Measurements from ENCODE around the gene RAD51B.

The RAD51B gene

GRCh38 chr14:68726093-68726695 lies 906.6 kb downstream of the RAD51B start:
- TF ChIP-seq CTCF (conservative IDR thresholded peaks at IDR 0.05; ENCODE audit: control insufficient read depth, insufficient read depth, low read depth, low read length): no peak
- no peak overlapping the region for H3K4me3 ChIP-seq (ENCODE audit: control insufficient read depth, low read depth, low read length)
- no peak for DNase-seq (ENCODE audit: low read depth)

- TF ChIP-seq CTCF (conservative IDR thresholded peaks at IDR 0.05; ENCODE audit: control insufficient read depth, insufficient read depth, low read depth, low read length): no peak
- DNase-seq (ENCODE audit: low read depth): no peak
- H3K4me3 ChIP-seq (ENCODE audit: control insufficient read depth, low read depth, low read length): no peak overlapping the region
Measured at GRCh38 chr14:68727315-68728047, 907.9 kb downstream of the RAD51B start.

DNA sequence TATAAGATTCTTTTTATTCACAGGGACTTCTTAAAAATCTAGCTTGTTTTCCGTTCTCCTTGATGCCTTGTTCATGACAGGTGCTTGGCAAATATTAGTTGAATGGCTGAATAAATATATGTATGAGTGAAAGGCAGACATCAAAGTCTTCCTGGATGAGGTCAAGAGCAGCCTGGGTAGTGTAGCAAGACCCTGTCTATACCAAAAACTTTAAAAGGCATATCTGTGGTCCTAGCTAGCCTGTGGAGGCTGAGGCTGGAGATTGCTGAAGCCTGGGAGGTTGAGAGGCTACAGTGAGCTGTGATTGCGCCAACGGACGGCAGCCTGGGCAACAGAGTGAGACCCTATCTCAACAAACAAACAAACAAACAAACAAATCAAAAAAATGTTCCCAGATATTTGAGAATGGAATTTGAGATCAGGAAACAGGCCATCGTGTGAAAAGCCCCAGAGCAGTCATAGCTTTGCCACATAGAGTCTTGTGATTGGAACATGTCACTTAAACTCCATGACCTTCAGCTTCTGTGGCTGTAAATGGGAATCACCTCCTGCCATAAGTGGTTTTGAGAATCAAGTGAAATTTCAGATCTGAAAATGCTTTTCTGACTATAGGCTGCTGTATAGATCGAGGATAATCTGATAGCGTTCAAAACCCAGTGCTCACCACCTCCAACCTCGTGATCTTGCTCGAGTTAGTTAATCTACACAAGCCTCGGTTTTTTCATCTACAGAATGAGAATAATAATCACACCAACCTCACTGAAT lies 908.9 kb downstream of the RAD51B start:
- no peak for TF ChIP-seq CTCF (conservative IDR thresholded peaks at IDR 0.05; ENCODE audit: control insufficient read depth, insufficient read depth, low read depth, low read length)
- no peak for DNase-seq (ENCODE audit: low read depth)
- no peak overlapping the region for H3K4me3 ChIP-seq (ENCODE audit: control insufficient read depth, low read depth, low read length)

- DNase-seq (ENCODE audit: low read depth): no peak
- H3K4me3 ChIP-seq (ENCODE audit: control insufficient read depth, low read depth, low read length): no peak overlapping the region
- no peak for TF ChIP-seq CTCF (conservative IDR thresholded peaks at IDR 0.05; ENCODE audit: control insufficient read depth, insufficient read depth, low read depth, low read length)
Measured at GRCh38 chr14:68729556-68729955, 910.0 kb downstream of the RAD51B start.

- no peak overlapping the region for H3K4me3 ChIP-seq (ENCODE audit: control insufficient read depth, low read depth, low read length)
- DNase-seq (ENCODE audit: low read depth): no peak
- no peak for TF ChIP-seq CTCF (conservative IDR thresholded peaks at IDR 0.05; ENCODE audit: control insufficient read depth, insufficient read depth, low read depth, low read length)
Measured at GRCh38 chr14:68730348-68730747, 910.8 kb downstream of the RAD51B start.

DNA sequence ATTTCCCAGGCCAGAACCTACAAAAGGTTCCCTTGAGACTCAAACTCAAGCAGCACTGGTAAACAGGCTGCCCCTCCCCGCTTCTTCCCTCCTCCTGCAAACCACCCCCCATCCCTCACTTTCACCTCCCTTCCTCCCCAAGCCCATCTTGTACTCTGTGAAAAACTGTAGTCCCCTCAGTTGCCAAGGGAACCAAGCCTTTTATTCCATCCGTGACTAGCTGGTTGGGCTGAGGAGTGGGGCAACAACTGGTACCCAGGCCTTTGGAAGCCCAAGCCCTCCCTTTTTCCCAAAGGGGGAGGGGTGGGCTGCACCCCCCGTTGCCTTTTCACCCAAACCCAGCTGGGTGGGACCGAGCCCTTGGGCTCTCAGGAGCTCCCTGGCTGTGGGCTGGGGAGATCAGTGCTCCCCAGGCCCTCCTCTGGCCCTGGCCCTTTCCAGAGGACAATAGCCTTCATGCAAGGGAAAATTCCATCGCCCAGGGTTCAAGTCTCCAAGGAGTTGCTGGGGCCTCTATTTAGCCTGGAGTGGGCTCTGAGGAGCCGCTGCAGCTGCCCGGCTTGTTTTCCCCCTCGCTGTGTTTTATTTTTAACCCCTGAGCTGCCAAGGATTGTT lies 911.3 kb downstream of the RAD51B start:
- TF ChIP-seq CTCF (conservative IDR thresholded peaks at IDR 0.05; ENCODE audit: control insufficient read depth, insufficient read depth, low read depth, low read length): no peak
- DNase-seq (ENCODE audit: low read depth): no peak
- no peak overlapping the region for H3K4me3 ChIP-seq (ENCODE audit: control insufficient read depth, low read depth, low read length)

Data from fibroblast of mammary gland (primary cell).